Cardiac muscle cell (in vitro differentiated cells and primary cell): ENCODE results near the gene ZCCHC4. TPM values are rescaled to one million over a fixed set of nuclear protein-coding genes. Genes with fewer than 3 reads are reported as not detected.

Experiments used
- DNase-seq, 2 donors: peaks; one replicate each; pipeline versions ENCODE4 v3.0.0 to v3.0.0-alpha.2; 2010 to 2017; ENCODE audit warnings: low read depth in 1 of 2, low spot score in 1 of 2
- H3K27ac ChIP-seq: fragments of 200-600 bp; sonication (generic); 2 replicates; pipeline ENCODE4 v1.5.1; 2016
- H3K27me3 ChIP-seq: fragments of 200-600 bp; sonication (generic); 2 replicates; pipeline ENCODE4 v1.6.0; 2016; ENCODE audit warnings: control low read depth
- H3K36me3 ChIP-seq: fragments of 200-600 bp; sonication (generic); 2 replicates; pipeline ENCODE4 v1.5.1; 2016; ENCODE audit warnings: control low read depth
- H3K4me1 ChIP-seq: fragments of 200-600 bp; sonication (generic); 2 replicates; pipeline ENCODE4 v1.8.1; 2017; ENCODE audit warnings: low read depth, mild to moderate bottlenecking, mixed run types
- H3K4me3 ChIP-seq: fragments of 200-600 bp; sonication (generic); 2 replicates; pipeline ENCODE4 v1.5.1; 2016; ENCODE audit warnings: mild to moderate bottlenecking
- H3K9me3 ChIP-seq: fragments of 200-600 bp; sonication (generic); 2 replicates; pipeline ENCODE4 v1.5.1; 2017; ENCODE audit warnings: low read depth, mild to moderate bottlenecking, control low read depth
- CTCF ChIP-seq: IDR thresholded peaks from 2 replicates; pipeline ENCODE4 v1.5.1; 2012; ENCODE audit warnings: low read depth, mild to moderate bottlenecking, low read length
- polyA plus RNA-seq: library from polyadenylated mRNA; unstranded; fragments of >200 nt; fragmentation: Nextera tagmentation; extraction: Ambion mirVana; gene quantifications from 2 replicates; pipeline ENCODE4 v1.2.1, GENCODE V29; 2016
- total RNA-seq: library from RNA; depleted of rRNA; stranded (reverse); fragments of >200 nt; gene quantifications from 2 replicates; pipeline ENCODE4 v1.2.3, GENCODE V29; 2016

Gene ZCCHC4
- total and polyA plus RNA-seq, 2 experiments from 2014 or later = 8.9 to 11.4 TPM

- DNase-seq = no peak
- Histone ChIP-seq H3K36me3 (peaks cover 22% of the 10 kb centered on the region), H3K4me3 (no peak overlapping the region), H3K4me1 (peaks cover 12% of the 10 kb centered on the region), H3K9me3 (no peaks in the 10 kb centered on the region), H3K27me3 (no peaks in the 10 kb centered on the region), H3K27ac (no peak overlapping the region)
- no peak for TF ChIP-seq CTCF
These were observed 67.0 kb downstream of the ZCCHC4 start for GRCh38 chr4:25379591-25379990.

DNA sequence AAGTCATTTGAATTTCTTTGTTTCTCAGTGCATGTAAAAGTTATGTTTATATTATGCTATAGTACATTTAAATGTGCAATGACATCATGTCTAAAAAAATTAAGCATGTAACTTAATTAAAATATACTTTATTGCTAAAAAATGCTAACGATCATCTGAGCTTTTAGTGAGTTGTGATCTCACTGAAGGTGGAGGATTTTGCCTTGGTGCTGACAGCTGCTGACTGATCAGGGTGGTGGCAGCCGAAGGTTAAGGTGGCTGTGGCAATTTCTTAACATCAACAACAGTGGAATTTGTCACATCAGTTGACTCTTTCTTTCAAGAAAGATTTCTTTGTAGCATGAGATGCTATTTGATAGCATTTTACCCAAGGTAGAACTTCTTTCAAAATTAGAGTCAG, 71.1 kb downstream of the ZCCHC4 start:
- no peak for TF ChIP-seq CTCF
- Histone ChIP-seq H3K36me3 (peaks cover 27% of the 10 kb centered on the region), H3K27me3 (no peaks in the 10 kb centered on the region), H3K4me1 (peaks cover 4% of the 10 kb centered on the region), H3K27ac (no peak overlapping the region), H3K4me3 (no peak overlapping the region), H3K9me3 (no peaks in the 10 kb centered on the region)
- DNase-seq = no peak

GRCh38 chr4:25386926-25387325, 74.4 kb downstream of the ZCCHC4 start:
- Histone ChIP-seq H3K36me3 (peaks cover 36% of the 10 kb centered on the region), H3K4me1 (no peaks in the 10 kb centered on the region), H3K27ac (no peak overlapping the region), H3K4me3 (no peak overlapping the region), H3K27me3 (no peaks in the 10 kb centered on the region), H3K9me3 (no peaks in the 10 kb centered on the region)
- DNase-seq = no peak
- TF ChIP-seq CTCF = no peak

DNA sequence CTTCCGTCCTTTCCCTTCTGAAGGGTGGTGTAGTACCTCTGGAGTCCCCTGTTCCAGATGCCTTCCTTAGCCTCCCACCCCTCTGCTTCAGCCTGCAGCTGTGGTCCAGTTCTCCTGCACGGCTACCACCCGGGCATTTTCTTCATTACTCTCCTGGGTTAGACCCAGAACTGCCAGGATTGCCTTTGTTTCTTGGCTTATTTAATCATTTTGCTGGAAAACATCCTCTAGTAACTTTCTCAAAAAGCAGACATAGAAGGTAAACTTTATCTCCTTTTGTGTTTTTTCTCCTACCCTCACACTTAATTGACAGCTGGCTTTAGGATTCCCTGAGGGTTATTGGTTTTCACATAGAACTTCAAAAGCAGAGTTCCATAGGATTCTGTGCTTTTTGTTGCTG, 84.7 kb downstream of the ZCCHC4 start:
- Histone ChIP-seq H3K4me3 (no peak overlapping the region), H3K27ac (no peak overlapping the region), H3K27me3 (no peaks in the 10 kb centered on the region), H3K9me3 (no peaks in the 10 kb centered on the region), H3K4me1 (no peaks in the 10 kb centered on the region), H3K36me3 (peaks cover 36% of the 10 kb centered on the region)
- no peak for TF ChIP-seq CTCF
- DNase-seq = no peak

DNA sequence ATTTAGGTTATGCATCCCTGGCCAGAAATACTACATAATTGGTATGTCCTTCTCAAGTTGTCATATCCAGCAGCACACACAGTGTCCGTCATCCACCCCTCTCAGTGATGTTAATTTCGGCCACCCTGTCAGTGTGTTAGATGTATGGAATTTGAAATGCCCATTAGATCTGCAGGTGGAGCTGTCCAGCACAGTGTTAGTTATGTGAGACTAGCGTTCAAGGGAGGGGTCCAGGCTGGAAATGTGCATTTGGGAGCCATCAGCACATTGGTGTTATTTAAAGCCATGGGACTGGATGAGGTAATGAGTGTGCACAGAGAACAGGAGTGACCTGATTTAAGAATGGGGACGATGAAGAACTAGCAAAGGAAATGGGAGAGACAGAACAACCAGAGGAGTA, 86.9 kb downstream of the ZCCHC4 start:
- no peak for TF ChIP-seq CTCF
- DNase-seq = peak in 1 of 2 donors; percentile 34
- Histone ChIP-seq H3K27me3 (no peaks in the 10 kb centered on the region), H3K27ac (no peak overlapping the region), H3K4me1 (no peaks in the 10 kb centered on the region), H3K9me3 (no peaks in the 10 kb centered on the region), H3K4me3 (no peak overlapping the region), H3K36me3 (peaks cover 41% of the 10 kb centered on the region)

GRCh38 chr4:25401066-25401465, 88.5 kb downstream of the ZCCHC4 start:
- Histone ChIP-seq H3K4me3 (no peak overlapping the region), H3K36me3 (peaks cover 42% of the 10 kb centered on the region), H3K4me1 (no peaks in the 10 kb centered on the region), H3K9me3 (no peaks in the 10 kb centered on the region), H3K27ac (no peak overlapping the region), H3K27me3 (no peaks in the 10 kb centered on the region)
- no peak for TF ChIP-seq CTCF
- no peak for DNase-seq
